ENCODE results near the gene INPP5E.

The INPP5E gene

GRCh38 chr9:136486823-136487620 lies 47.4 kb upstream of the INPP5E start:
- H3K9me2 ChIP-seq (ENCODE audit: low read depth, low read length), result no peaks in the 10 kb centered on the region
- no peaks in the 10 kb centered on the region for H3F3A ChIP-seq (ENCODE audit: insufficient read depth, low read length)
- no peak overlapping the region for H3K9ac ChIP-seq (ENCODE audit: low read length)
- TF ChIP-seq CTCF (IDR thresholded peaks at IDR 0.05; ENCODE audit: low read length), result no peak
- no peak for TF ChIP-seq EZH2 (IDR thresholded peaks at IDR 0.05; ENCODE audit: borderline replicate concordance, low read length)
- H3K9me3 ChIP-seq (ENCODE audit: low read length), result no peaks in the 10 kb centered on the region
- H4K20me1 ChIP-seq (ENCODE audit: insufficient read depth, low read length), result no peaks in the 10 kb centered on the region
- no peak overlapping the region for H2AFZ ChIP-seq (ENCODE audit: low read length)
- H3K4me1 ChIP-seq (ENCODE audit: insufficient read depth, low read length, severe bottlenecking), result peaks cover 7% of the 10 kb centered on the region
- peaks cover 4% of the 10 kb centered on the region for H3K79me2 ChIP-seq (ENCODE audit: insufficient read depth, low read length)
- H3K4me3 ChIP-seq (ENCODE audit: low read depth, low read length, poor library complexity, severe bottlenecking), result no peak overlapping the region
- no peak overlapping the region for H3K4me2 ChIP-seq (ENCODE audit: low read length)
- H3K36me3 ChIP-seq (ENCODE audit: insufficient read depth, low read length), result no peaks in the 10 kb centered on the region
- H3K27ac ChIP-seq (ENCODE audit: low read depth, low read length, poor library complexity, severe bottlenecking), result no peak overlapping the region
- no peaks in the 10 kb centered on the region for H3K27me3 ChIP-seq (ENCODE audit: insufficient read depth, low read length)

- H3K9me2 ChIP-seq (ENCODE audit: low read depth, low read length), result no peaks in the 10 kb centered on the region
- peaks cover 13% of the 10 kb centered on the region for H3K79me2 ChIP-seq (ENCODE audit: insufficient read depth, low read length)
- H3K4me2 ChIP-seq (ENCODE audit: low read length), result no peak overlapping the region
- H3K36me3 ChIP-seq (ENCODE audit: insufficient read depth, low read length), result no peaks in the 10 kb centered on the region
- H3K27me3 ChIP-seq (ENCODE audit: insufficient read depth, low read length), result no peaks in the 10 kb centered on the region
- no peaks in the 10 kb centered on the region for H3F3A ChIP-seq (ENCODE audit: insufficient read depth, low read length)
- H4K20me1 ChIP-seq (ENCODE audit: insufficient read depth, low read length), result no peaks in the 10 kb centered on the region
- H3K4me1 ChIP-seq (ENCODE audit: insufficient read depth, low read length, severe bottlenecking), result peaks cover 15% of the 10 kb centered on the region
- H3K27ac ChIP-seq (ENCODE audit: low read depth, low read length, poor library complexity, severe bottlenecking), result no peak overlapping the region
- H3K9me3 ChIP-seq (ENCODE audit: low read length), result no peaks in the 10 kb centered on the region
- H3K4me3 ChIP-seq (ENCODE audit: low read depth, low read length, poor library complexity, severe bottlenecking), result no peak overlapping the region
- no peak for TF ChIP-seq CTCF (IDR thresholded peaks at IDR 0.05; ENCODE audit: low read length)
- no peak for TF ChIP-seq EZH2 (IDR thresholded peaks at IDR 0.05; ENCODE audit: borderline replicate concordance, low read length)
- H3K9ac ChIP-seq (ENCODE audit: low read length), result no peak overlapping the region
- H2AFZ ChIP-seq (ENCODE audit: low read length), result no peak overlapping the region
Measured at GRCh38 chr9:136486131-136486530, 46.5 kb upstream of the INPP5E start.

GRCh38 chr9:136485049-136486045 lies 45.7 kb upstream of the INPP5E start:
- H3K4me2 ChIP-seq (ENCODE audit: low read length), result no peak overlapping the region
- H3K9me3 ChIP-seq (ENCODE audit: low read length), result no peaks in the 10 kb centered on the region
- H4K20me1 ChIP-seq (ENCODE audit: insufficient read depth, low read length), result no peaks in the 10 kb centered on the region
- H3K27ac ChIP-seq (ENCODE audit: low read depth, low read length, poor library complexity, severe bottlenecking), result no peak overlapping the region
- H2AFZ ChIP-seq (ENCODE audit: low read length), result no peak overlapping the region
- no peaks in the 10 kb centered on the region for H3K9me2 ChIP-seq (ENCODE audit: low read depth, low read length)
- H3K4me3 ChIP-seq (ENCODE audit: low read depth, low read length, poor library complexity, severe bottlenecking), result no peak overlapping the region
- no peak overlapping the region for H3K9ac ChIP-seq (ENCODE audit: low read length)
- TF ChIP-seq EZH2 (IDR thresholded peaks at IDR 0.05; ENCODE audit: borderline replicate concordance, low read length) (no peak), CTCF (IDR thresholded peaks at IDR 0.05; ENCODE audit: low read length) (peak; percentile 85)
- peaks cover 19% of the 10 kb centered on the region for H3K79me2 ChIP-seq (ENCODE audit: insufficient read depth, low read length)
- no peaks in the 10 kb centered on the region for H3F3A ChIP-seq (ENCODE audit: insufficient read depth, low read length)
- peaks cover 15% of the 10 kb centered on the region for H3K4me1 ChIP-seq (ENCODE audit: insufficient read depth, low read length, severe bottlenecking)
- H3K27me3 ChIP-seq (ENCODE audit: insufficient read depth, low read length), result no peaks in the 10 kb centered on the region
- H3K36me3 ChIP-seq (ENCODE audit: insufficient read depth, low read length), result no peaks in the 10 kb centered on the region
